ENCODE results near the gene GAL.

GRCh38 chr11:68664141-68664540, 20.2 kb upstream of the GAL start:
- TF ChIP-seq CTCF (conservative IDR thresholded peaks at IDR 0.05 in 1 of 2, IDR thresholded peaks at IDR 0.05 in 1 of 2; ENCODE audit: extremely low read depth in 1 of 2, insufficient read depth in 1 of 2, low read depth in 1 of 2, low read length in 2 of 2) (no peak), EZH2 (IDR thresholded peaks at IDR 0.05; ENCODE audit: borderline replicate concordance, low read length) (no peak)
